HG02642 (cell line): ENCODE results near the gene RGS11.
"Not testable (repeated sequence)": the region's sequence is repeated elsewhere in the genome, so short reads cannot be mapped to it uniquely, and the experiment has no call there.

Source experiments
- ATAC-seq: cut with Tn5 transposase; IDR thresholded peaks from one replicate; pipeline ENCODE4 v1.9.1; 2021; ENCODE audit warnings: mild to moderate bottlenecking; ENCODE audit not compliant: unreplicated experiment, poor library complexity

The RGS11 gene

GRCh38 chr16:265711-266110 lies 10.0 kb downstream of the RGS11 start:
- ATAC-seq: no peak

- ATAC-seq: no peak
Observed at GRCh38 chr16:265002-265529, 10.7 kb downstream of the RGS11 start.

GRCh38 chr16:264440-264951 lies 11.2 kb downstream of the RGS11 start:
- ATAC-seq: no peak

GRCh38 chr16:263944-264343 lies 11.8 kb downstream of the RGS11 start:
- no peak for ATAC-seq

GRCh38 chr16:263182-263774 lies 12.5 kb downstream of the RGS11 start:
- ATAC-seq: no peak

- no peak for ATAC-seq
Observed at GRCh38 chr16:262121-262745, 13.5 kb downstream of the RGS11 start.

GRCh38 chr16:261031-261691 lies 14.6 kb downstream of the RGS11 start:
- no peak for ATAC-seq

GRCh38 chr16:260326-260725 lies 15.4 kb downstream of the RGS11 start:
- ATAC-seq: no peak

GRCh38 chr16:259814-260253 lies 15.9 kb downstream of the RGS11 start:
- no peak for ATAC-seq

GRCh38 chr16:259226-259625 lies 16.5 kb downstream of the RGS11 start:
- ATAC-seq: no peak

- not testable (repeated sequence) for ATAC-seq
Observed at GRCh38 chr16:258091-258490, 17.7 kb downstream of the RGS11 start.

- no peak for ATAC-seq
Observed at GRCh38 chr16:255183-255582, 20.6 kb downstream of the RGS11 start.

- no peak for ATAC-seq
Observed at GRCh38 chr16:254461-254860, 21.3 kb downstream of the RGS11 start.

- ATAC-seq: no peak
Observed at GRCh38 chr16:253833-254232, 21.9 kb downstream of the RGS11 start.

GRCh38 chr16:252366-253337 lies 23.1 kb downstream of the RGS11 start:
- no peak for ATAC-seq

- no peak for ATAC-seq
Observed at GRCh38 chr16:249431-249830, 26.3 kb downstream of the RGS11 start.

- no peak for ATAC-seq
Observed at GRCh38 chr16:247027-247426, 28.7 kb downstream of the RGS11 start.

- ATAC-seq: no peak
Observed at GRCh38 chr16:245105-245504, 30.6 kb downstream of the RGS11 start.

GRCh38 chr16:243348-243747 lies 32.4 kb downstream of the RGS11 start:
- ATAC-seq: no peak

GRCh38 chr16:242281-242680 lies 33.5 kb downstream of the RGS11 start:
- ATAC-seq: no peak
